T-helper 2 cell (primary cell): ENCODE measurements around the gene GRM4.
"Not testable (repeated sequence)": the region's sequence is repeated elsewhere in the genome, so short reads cannot be mapped to it uniquely, and the experiment has no call there.

Experiments
- DNase-seq, 5 experiments: peaks; one replicate each; pipeline versions ENCODE4 v3.0.0 to v3.0.0-alpha.2; 2012 to 2022

The GRM4 gene

DNA sequence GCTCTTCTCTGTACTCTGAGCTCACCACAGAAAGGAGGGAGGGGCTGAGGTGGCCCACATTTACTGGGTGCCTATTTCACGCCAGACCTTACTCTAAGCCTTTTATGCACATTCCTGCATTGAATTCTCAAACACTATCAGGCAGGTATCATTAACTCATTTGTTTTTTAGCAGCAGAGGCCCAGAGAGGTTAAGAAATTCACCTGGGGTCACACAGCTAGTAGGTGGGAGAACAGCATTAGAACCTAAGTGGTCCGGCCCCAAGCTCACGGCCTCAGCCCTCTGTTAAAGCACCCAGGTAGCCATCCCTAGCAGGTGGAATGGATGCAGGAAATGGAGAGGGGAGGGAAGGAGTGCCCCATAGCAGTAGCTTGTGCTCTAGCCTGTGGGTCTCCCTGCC, 84.5 kb downstream of the GRM4 start:
- DNase-seq, result no peak

DNA sequence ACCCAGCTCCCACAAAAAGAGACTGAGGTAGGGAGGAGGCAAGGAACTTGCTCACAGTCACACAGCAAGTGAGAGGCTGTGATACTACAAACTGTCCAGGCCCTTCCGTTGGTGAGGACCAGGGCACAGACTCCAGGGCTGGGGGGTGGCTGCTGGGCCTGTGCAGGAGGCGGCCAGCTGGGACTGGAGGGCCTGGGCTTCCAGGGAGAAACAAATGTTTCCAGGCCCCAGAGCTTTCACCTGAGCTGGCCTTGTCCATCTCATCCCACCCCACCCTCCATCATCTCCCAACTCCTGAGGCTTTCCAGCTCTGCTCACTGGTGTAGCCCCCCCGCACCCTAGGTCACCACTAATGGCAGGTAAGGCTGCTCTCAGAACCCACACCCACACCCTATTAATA, 86.0 kb downstream of the GRM4 start:
- DNase-seq, result no peak

DNA sequence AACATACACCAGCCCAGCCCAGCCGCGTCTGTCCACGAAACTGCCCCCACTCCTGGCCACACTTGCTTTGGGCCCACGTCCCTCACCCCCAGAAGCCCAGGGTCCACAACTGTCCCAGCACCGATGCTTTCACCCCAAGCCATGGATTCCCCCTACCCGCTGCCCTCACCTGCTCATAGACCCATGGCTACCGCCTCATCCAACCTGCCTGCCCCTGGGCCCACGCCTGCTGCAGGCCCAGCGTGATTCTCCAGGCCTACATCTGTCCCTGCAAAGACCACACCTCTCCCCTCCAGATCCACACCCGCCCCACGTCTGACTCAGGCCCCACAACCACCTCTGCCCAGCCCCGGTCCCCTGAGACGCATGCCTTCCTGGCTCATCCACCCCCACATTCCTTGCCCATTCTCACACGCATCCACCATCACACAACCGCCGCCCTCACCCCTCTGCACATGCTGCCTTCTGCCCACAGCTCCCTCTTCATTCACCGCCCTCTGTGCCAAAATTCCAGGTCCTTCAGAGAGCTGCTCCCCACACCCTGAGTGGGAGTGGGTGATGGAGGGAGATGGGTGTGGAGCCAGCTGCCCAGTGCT, 86.7 kb downstream of the GRM4 start:
- no peak for DNase-seq

DNA sequence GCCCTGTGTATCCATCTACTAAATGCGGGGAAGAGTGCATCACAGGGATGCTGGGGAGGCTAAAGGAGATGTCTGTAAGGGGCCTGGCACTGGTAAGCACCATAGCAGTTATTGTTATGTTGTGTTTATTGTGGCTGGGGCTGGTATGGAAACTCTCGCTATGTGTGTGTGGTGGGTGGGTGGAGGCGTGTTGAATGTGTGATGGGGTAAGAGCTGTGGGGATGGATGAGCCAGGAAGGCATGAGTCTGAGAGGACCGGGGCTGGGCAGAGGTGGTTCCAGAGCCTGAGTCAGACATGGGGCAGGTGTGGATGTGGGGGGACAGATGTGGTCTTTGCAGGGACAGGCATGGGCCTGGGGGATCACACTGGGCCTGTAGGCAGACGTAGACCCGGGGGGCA, 88.1 kb downstream of the GRM4 start:
- DNase-seq, result peak in 1 of 5 experiments; percentile 7

DNA sequence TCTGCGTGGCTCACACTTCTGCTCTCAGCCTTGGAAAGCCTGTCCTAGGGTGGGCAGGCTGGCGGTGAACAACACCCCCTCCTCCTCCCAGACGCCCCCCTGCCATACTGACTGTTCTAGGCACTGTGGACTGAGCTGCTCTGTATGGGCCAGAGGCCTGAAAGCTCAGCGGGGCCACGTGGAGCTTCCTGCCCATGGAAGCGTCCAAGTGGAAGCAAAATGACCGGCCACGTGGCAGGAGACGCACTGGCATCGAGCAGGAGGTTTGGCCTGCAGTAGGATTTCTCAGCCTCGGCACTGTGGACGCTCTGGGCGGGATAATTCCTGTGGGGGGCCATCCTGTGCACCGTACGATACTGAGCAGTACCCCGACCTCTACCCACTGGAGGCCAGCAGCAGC, 88.7 kb downstream of the GRM4 start:
- no peak for DNase-seq

DNA sequence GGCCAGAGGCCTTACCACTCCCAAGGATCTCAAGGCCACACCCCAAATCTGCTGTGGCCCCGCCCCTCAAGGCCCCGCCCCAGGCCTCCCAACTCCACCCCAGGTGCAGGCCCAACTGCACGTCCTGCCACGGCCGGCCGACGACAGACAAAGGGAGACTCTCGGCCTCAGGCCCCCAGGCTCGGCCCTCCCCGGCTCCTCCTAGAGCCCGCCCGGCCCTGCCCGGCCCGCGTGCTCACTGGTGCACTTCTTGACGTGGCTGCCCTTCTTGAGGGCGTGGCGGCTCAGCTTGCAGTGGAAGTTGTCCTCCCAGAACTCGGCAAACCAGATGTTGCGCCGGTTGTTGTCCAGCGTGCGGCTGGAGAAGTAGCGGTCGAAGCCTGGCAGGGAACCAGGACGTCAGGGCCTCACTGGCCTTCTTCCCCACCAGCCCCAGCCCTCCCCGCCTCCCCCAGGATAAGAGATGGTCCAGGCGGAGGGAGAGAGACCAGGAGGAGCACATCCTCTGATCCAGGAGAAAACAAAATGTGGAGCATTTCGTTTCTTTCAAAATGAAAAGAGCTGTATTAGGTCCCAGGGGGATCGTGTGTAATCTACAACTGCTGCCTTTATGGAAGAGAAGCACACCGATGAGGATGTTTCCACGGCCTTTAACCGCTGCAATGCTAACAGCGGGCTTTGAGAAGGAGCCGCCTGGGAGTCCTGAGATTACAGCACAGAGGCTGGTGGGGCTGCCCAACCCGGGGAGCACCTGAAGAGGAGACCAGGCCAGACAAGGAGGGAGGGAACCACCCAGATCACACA, 89.4 kb downstream of the GRM4 start:
- no peak for DNase-seq

DNA sequence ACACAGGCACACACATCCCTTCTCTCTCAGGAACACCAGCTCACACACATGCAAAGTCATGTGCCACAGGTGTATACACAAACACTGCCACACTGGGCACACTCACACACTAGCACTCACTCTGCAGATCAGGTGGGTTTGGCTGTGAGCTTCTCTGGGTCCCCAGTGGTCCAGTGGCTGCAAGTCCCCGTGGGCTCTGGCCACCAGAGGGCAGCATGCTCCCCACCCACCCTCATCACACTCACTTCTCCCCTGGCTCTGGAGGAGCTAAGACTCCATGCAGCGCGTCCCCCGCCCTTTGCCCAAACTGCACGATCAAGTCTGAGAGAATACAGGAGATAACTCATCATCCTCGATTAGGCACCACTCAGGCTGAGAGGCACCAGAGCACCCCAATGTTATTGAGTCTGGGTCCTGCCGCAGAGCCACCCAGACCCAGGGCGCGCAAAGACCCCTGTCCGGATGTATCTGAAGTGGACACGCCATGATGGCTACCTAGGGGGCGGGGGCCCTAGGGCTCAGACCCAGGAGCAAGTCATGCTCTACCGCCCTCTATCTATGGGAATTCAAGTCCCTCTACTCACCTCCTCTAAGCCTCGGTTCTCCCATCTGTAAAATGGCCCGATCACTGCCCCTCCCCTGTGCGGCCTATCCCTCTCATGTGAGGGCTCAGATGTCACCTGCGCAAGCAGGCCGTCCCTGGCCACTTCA, 90.5 kb downstream of the GRM4 start:
- DNase-seq, result peak; percentile 5 to 59 (median 39)

DNA sequence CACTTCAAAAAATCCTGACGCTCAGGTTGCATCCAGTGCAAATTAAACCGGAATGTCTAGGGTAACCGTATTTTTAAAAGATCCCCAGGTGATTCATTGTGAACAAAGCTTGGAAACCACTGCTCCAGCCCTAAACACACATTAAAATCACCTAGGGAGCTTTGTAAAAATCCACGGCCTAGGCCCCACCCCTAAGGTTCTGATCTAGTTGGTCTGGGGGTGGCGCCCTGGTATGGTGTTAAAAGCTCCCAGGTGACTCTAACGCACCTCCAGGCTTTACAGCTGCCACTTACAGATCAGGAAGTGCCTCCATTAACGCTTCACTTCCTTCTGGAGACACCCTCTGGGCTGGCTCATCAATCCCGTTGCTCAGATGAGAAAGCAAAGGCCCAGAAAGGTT, 92.2 kb downstream of the GRM4 start:
- DNase-seq, result no peak

DNA sequence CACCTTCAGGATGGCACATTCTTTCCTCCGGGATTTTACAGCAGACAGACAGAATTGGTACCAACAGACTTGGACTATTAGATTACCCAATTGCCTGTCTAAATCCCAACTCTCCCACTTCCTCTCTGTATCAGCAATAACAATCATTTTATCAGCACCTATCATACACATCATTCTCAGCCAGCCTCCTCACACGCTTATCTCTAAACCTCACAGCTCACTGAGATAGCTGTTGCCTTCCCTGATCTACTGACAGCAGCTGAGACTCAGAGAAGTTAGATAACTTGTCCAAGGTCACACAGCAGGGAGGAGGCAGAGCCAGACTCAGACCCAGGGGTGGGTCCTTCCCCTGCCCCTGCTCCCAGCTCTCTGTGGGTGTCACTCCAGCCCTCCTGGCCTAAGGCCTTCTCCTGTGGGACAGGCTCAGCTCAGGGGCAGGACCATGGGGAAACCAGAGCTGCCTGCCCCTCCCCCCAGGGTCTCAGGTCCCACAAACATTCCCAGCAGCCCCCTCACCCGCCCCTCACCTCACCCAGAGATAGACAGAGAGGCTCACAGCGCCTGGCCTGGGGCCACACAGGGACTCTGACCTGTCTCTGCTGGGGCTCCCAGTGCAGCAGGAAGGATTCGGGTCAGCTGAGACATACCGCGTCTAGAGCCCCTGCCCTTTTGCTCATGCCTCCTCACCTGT, 92.8 kb downstream of the GRM4 start:
- no peak for DNase-seq

DNA sequence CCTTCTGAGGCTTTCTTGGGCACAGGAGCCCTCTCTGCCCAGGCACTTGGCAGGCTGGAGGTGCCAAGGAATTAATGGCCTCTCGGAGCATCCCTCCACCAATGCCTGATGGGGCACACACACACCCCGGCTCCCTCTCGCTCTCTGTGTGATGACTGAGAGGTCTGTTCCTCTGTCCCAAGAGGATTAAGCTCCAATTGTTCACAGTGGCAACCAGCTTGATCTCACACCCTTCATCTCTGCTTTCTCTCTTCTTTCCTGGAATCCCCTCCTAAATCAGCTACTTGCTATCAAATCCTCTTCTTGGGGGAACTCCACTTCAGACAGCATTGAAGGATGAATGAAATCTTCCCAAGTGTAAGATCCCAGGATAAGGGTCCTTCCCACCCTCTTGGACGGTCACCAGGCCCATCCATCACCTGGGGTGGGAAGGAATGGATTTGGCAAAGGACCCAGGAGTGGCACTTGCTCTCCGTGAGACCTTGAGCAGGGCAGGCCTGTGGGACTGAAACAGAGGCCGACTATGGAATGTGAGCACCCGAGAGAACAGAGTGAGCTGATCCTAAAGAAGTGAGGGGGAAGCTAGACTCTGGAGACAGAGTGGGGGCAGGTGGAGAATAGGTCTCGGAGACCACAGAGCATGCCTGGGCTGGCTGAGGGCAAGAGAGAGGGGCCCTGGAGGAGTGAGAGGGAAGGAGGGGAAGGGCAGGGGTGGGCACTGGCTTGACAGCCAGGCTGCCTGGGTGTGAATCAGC, 93.6 kb downstream of the GRM4 start:
- no peak for DNase-seq

DNA sequence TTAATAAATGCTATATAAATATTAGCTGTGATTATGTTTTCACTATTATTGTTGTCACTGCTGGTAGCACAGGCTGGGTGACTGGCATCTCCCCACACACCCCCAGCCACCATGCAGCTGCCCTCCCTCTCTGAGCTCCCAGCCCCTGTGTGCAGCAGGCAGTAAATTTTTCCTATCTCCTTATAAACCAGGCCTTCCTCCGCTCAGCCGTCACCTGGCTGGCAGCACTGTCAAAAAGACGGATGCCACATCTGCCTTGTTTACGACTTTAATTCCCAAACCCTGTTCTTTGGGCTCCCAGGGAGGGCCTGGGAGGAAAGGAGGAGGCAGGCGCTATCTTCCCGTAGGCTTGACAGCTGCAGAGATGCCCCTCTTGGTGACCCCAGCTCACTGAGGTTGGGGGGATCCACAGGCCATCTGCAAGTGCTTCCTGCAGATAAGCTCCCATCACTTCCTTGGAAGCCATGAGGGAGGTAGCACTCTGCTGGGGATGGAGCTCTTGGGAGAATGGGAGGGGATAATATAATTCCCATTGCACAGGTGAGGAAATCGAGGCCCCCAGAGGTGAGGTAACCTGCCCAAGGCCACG, 94.5 kb downstream of the GRM4 start:
- no peak for DNase-seq

DNA sequence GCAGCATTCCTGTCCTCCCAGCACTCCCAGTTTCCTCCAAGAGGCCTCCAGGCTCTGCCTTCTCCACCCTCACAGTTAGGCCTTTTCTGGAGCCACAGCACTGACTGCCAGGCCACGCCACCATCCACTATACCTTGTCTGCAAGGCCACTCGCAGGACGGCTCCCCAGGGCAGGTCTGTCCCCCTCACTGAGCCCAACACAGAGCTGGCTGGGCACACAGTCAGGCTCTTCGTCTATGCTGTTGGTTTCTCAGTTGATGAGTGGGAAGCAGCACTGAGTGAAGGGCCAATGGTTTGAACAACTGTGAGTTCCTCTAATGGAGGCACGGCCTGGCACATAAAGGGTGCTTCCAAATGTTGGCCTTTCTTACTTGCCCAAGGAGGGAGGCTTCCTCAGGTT, 95.2 kb downstream of the GRM4 start:
- DNase-seq, result no peak

DNA sequence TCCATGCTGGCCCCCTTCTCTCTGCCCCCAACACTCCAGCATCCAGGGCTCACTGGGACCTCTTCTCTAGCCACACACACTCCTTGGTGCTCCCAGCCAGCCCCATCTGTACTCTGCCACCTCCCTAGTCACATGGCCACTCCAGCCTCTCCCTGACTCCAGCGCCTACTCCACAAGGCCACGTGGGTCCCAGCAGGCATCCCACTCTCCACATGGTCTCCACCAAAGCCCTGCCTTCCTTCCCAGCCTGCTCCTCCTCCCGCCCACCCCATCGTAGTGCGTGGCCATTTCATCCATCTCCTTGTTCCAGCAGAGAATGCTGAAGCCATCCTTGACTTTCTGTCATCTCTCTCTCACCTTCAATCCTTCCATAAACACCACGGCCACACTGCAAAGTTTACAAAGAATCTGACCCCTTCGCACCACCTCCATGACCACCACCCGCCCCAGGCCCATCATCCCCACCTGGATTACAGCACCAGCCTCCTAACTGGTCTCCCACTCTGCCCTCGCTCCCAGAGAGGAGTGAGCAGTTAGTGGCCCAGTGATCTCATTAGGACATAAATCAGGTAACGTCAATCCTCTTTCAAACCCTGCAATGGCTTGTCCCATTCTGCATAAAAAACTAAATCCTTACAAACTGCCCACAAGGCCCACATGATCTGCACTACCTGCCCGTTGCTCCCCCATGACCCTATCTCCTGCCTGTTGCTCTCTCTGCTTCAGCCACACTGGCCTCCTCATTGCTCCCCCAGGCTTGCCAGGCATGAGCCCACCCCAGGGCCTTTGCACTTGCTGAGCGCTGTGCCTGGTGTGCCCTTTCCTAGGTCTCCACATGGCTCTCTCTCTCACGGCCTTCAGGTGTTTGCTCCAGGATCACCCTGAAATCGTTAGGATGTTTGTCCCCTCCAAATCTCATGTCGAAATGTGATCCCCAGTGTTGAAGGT, 96.2 kb downstream of the GRM4 start:
- DNase-seq, result no peak

DNA sequence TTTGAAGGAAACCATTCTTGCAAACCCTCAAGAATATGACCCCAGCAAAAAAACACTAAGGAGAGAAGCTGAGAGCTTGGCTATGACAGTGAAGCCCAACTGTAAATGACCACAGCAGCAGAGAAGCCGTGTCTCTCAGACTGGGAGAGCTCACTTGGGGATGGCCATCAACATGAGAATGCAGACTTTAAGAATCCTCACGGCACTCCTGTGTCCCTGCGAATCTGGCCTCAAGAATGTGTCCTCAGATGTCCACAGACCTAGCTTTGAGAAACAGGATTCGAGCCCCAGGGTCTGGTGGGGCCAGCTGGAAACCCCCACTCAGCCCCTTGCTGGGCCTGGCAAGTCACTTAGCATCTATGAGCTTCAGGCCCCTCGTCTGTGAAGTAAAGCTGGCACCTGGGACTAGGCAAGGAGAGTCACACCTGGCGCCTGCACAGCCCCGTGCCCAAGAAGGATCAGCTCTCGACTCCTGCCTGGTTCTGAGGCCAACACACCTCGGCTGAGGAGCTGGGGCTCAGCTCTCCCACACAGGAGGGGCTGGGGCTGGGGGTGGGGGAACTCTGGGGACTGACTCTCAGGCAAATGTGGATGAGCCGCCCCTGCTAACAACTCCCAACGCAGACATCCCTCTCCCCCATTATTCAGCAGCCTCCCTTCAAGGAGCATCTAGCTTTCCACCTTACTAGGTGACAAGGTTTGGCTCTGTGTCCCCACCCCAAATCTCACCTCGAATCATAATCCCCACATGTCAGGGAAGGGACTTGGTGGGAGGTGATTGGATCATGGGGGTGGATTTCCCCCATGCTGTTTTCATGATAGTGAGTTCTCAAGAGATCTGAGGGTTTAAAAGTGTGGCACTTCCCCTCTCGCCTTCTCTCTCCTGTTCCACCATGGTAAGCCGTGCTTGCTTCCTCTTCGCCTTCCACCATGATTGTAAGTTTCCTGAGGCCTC, 97.7 kb downstream of the GRM4 start:
- no peak for DNase-seq

DNA sequence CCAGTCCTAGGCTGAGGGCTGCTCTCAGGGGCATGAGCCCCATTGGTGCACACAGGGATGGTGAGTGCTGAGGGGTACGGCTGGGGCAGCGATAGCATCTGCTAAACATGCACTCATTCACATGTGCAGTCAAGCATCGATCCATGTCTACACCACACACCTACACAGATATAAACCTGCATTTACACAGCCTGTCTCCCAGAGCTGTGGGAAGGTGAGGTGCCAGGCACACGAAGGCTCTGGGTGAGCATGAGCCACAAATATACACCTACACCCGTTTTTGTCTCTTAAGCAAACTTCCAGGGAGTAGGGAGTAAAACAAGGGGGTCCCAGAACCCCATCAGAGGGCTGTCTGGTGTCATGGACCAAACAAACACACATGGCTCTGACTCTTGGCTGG, 99.3 kb downstream of the GRM4 start:
- no peak for DNase-seq

DNA sequence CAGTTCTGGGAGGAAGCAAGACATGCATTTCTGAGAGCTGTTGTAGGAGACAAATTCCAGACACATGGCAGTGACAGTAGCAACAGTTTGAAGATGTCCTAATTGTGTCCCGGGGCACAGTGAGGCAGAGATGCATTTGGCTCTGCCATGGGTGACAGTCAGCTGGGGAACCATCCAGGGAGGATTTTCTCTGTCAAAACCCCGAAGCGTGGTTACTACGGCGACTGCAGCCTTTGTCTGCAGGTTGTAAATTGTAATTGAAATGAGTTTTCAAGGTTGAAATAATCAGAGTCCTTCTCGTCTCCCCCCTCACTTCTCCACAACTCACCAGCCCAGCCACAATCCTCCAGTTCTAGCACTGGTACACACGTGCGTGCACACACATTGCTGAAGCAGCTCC, 100.1 kb downstream of the GRM4 start:
- DNase-seq, result no peak

DNA sequence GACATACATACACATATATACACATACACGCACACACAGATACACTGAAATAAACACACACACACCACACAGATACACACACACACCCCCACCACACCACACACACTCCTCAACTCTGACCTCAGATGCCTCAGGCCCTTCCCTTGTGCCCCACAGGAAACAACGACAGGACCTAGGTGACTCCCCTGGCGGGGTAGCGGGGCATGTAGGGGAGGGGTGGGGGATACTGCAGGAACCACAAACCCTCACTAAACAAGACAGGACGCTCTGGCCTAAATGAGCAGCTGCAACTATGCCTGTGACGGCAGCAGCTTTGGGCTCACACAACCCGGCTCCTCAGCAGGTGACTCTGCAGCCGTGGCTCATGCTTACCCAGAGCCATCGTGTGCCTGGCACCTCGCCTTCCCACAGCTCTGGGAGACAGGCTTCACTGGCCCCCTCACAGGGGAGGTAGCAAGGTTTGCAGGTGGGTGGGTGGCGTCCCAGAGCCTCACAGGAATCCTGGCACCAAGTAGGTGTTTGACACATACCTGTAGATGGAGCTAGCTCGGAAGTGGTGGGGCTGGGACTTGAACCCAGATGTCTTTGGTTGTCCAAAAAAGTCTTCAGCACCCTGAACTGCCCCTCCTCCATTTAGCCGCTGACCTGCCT, 100.8 kb downstream of the GRM4 start:
- peak in 2 of 5 experiments; percentile 56 to 61 for DNase-seq

DNA sequence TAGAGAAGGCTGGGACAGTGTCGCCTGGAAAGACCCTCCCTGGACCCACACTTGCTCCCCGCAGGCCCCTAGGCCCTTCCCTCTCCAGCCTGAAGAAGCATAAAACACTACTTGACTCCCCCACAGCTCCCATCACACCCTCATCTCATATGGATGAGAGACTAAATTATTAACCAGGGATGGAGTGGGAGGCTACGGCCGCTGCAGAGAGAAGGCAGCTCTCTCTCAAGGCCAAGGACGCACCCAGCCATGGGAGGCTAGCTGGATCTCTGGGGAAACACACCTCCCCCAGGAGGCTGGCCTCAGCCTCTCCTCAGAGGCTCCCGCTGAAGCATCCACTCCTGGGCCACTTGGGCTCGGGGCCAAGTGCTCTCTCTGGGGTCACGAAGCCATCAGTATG, 102.5 kb downstream of the GRM4 start:
- DNase-seq, result no peak

DNA sequence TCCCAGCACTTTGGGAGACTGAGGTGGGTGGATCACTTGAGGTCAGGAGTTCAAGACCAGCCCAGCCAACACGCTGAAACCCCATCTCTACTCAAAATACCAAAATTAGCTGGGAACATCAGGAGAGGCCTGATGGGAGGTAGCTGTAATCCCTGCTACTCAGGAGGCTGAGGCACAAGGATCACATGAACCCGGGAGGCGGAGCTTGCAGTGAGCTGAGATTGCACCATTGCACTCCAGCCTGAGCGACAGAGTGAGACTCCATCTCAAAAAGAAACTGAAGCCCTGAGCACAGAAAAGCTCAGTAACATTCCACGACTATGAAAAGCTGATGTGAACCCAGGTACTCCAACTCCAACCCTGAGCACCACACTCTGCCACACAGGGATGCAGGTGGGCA, 103.9 kb downstream of the GRM4 start:
- DNase-seq, result not testable (repeated sequence)
